Putamen (tissue), 1 donor: Measurements from ENCODE around the gene MAP3K3.

ENCODE experiments used
- DNase-seq: peaks from one replicate; pipeline ENCODE4 v3.0.0-alpha.2; 2016; ENCODE audit warnings: low spot score

MAP3K3 gene

GRCh38 chr17:63622574-63623390, 565 bp downstream of the MAP3K3 start:
- DNase-seq, result peak; percentile 54

GRCh38 chr17:63623786-63624530, 1.7 kb downstream of the MAP3K3 start:
- DNase-seq, result no peak

- DNase-seq, result no peak
Observed at GRCh38 chr17:63624531-63624880, 2.3 kb downstream of the MAP3K3 start.

GRCh38 chr17:63626551-63627180, 4.4 kb downstream of the MAP3K3 start:
- DNase-seq, result no peak

- no peak for DNase-seq
Observed at GRCh38 chr17:63629627-63630026, 7.4 kb downstream of the MAP3K3 start.

- DNase-seq, result no peak
Observed at GRCh38 chr17:63631062-63631461, 8.8 kb downstream of the MAP3K3 start.

- DNase-seq, result no peak
Observed at GRCh38 chr17:63631626-63632025, 9.4 kb downstream of the MAP3K3 start.

GRCh38 chr17:63633742-63634141, 11.5 kb downstream of the MAP3K3 start:
- DNase-seq, result no peak

- no peak for DNase-seq
Observed at GRCh38 chr17:63634163-63634562, 11.9 kb downstream of the MAP3K3 start.

- no peak for DNase-seq
Observed at GRCh38 chr17:63634816-63635215, 12.6 kb downstream of the MAP3K3 start.

GRCh38 chr17:63635290-63635689, 13.1 kb downstream of the MAP3K3 start:
- DNase-seq, result no peak

- peak; percentile 57 for DNase-seq
Observed at GRCh38 chr17:63635787-63636186, 13.6 kb downstream of the MAP3K3 start.

- DNase-seq, result no peak
Observed at GRCh38 chr17:63639125-63639524, 16.9 kb downstream of the MAP3K3 start.

GRCh38 chr17:63640038-63640437, 17.8 kb downstream of the MAP3K3 start:
- no peak for DNase-seq

GRCh38 chr17:63641692-63642448, 19.7 kb downstream of the MAP3K3 start:
- peak; percentile 50 for DNase-seq

GRCh38 chr17:63644846-63645245, 22.6 kb downstream of the MAP3K3 start:
- DNase-seq, result no peak

GRCh38 chr17:63645775-63646487, 23.7 kb downstream of the MAP3K3 start:
- DNase-seq, result no peak

GRCh38 chr17:63646488-63646806, 24.2 kb downstream of the MAP3K3 start:
- no peak for DNase-seq

- no peak for DNase-seq
Observed at GRCh38 chr17:63647065-63647725, 25.0 kb downstream of the MAP3K3 start.

GRCh38 chr17:63647936-63648335, 25.7 kb downstream of the MAP3K3 start:
- no peak for DNase-seq

- no peak for DNase-seq
Observed at GRCh38 chr17:63649813-63650212, 27.6 kb downstream of the MAP3K3 start.
